PC-9 (cell line): Measurements from ENCODE around the gene IFNA8.

ENCODE experiments used
- EZH2 ChIP-seq: fragments of 200-600 bp; sonication (generic); IDR thresholded peaks from 2 replicates; pipeline ENCODE4 v1.8.0; 2017; ENCODE audit warnings: antibody characterized with exemption, low read depth
- TF ChIP-seq, protein P1 (sequence below): fragments of 200-600 bp; sonication (generic); conservative IDR thresholded peaks from 2 replicates; pipeline ENCODE4 v1.6.1; 2017; ENCODE audit warnings: mixed run types, antibody characterized with exemption, mild to moderate bottlenecking, moderate library complexity

DNA sequence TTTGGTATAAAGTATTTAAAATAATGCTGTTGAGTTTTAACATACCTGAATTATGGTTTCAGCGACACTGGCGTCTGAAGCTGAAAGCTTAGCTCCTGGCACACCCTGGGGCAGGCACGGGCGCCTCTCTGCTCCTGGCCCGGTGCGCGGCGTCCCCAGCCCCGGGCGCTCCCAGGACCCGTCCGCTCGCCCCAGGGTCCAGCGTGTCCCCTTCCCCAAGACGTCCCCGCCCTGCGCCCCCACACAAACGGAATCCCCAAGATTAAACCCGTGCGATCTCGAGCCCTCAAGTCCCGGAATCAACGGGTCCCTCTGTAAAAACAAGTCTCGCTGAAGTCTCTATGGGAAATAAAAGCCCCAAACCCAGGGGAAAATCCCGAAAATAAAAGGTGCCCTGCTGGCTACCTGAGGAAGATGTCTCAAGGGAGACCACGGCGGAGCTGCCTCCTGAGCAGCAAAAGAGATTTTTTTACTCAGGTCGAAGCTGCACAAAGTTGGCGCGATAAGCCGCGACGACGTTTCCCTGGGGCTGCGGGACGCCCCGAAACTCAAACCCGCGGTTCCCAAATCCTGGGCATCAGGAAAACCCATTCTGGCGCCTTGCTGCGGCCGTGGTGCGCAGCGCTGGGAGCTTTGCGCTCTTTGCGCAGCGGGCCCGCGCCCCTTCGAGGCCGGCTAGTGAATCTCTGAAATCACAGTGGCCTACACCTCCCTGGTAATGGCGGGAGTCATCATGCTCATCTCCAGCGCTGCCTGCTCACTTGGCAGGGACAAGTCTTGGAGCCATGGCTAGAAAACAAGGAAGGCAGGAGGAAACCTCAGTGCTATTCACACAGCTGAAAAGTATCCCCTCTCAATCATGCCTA, 6.3 kb upstream of the IFNA8 start:
- TF ChIP-seq, protein P1, sequence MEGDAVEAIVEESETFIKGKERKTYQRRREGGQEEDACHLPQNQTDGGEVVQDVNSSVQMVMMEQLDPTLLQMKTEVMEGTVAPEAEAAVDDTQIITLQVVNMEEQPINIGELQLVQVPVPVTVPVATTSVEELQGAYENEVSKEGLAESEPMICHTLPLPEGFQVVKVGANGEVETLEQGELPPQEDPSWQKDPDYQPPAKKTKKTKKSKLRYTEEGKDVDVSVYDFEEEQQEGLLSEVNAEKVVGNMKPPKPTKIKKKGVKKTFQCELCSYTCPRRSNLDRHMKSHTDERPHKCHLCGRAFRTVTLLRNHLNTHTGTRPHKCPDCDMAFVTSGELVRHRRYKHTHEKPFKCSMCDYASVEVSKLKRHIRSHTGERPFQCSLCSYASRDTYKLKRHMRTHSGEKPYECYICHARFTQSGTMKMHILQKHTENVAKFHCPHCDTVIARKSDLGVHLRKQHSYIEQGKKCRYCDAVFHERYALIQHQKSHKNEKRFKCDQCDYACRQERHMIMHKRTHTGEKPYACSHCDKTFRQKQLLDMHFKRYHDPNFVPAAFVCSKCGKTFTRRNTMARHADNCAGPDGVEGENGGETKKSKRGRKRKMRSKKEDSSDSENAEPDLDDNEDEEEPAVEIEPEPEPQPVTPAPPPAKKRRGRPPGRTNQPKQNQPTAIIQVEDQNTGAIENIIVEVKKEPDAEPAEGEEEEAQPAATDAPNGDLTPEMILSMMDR = no peak
- no peak for TF ChIP-seq EZH2
